ENCODE results near the gene DMKN. TPM values are rescaled to one million over a fixed set of nuclear protein-coding genes. Genes with fewer than 3 reads are reported as not detected.

Gene DMKN
- total and polyA plus RNA-seq, 2 donors (not counting 3 experiments of a cell fraction or from before 2014, with no cell fraction given): not detected

GRCh38 chr19:35539850-35540249 is 26.4 kb upstream of the DMKN start:
- Histone ChIP-seq H3K4me1 (ENCODE audit: control insufficient read depth, extremely low read depth, insufficient read depth, low read length) (peaks cover 6% of the 10 kb centered on the region), H2AFZ (ENCODE audit: low read depth, low read length) (no peak overlapping the region), H3K4me3 (replicated peaks in 1 of 3; ENCODE audit: insufficient read depth in 1 of 3, low read depth in 1 of 3, low read length in 3 of 3) (no peak overlapping the region), H3K9me1 (replicated peaks; ENCODE audit: control insufficient read depth, extremely low read depth, insufficient read depth, low read length) (no peaks in the 10 kb centered on the region), H4K20me1 (replicated peaks; ENCODE audit: control insufficient read depth, extremely low read depth, insufficient read depth, low read length) (no peaks in the 10 kb centered on the region), H3K36me3 (ENCODE audit: control insufficient read depth in 2 of 2, extremely low read depth in 1 of 2, insufficient read depth in 2 of 2, low read length in 2 of 2) (no peaks in the 10 kb centered on the region), H3K4me2 (ENCODE audit: insufficient read depth, low read length) (no peak overlapping the region), H3K9ac (replicated peaks; ENCODE audit: extremely low read depth, insufficient read depth, low read length) (no peak overlapping the region), H3K79me2 (ENCODE audit: control insufficient read depth, insufficient read depth, low read length) (peaks cover 4% of the 10 kb centered on the region), H3K27me3 (ENCODE audit: control insufficient read depth in 2 of 2, insufficient read depth in 2 of 2, low read length in 2 of 2) (peaks cover 0 to 1% of the 10 kb centered on the region in 2 experiments), H3K9me3 (replicated peaks; ENCODE audit: control insufficient read depth, insufficient read depth, low read length) (no peaks in the 10 kb centered on the region), H3K27ac (ENCODE audit: insufficient read depth, low read depth, low read length) (no peak overlapping the region)
- intact Hi-C loops (cut with micrococcal nuclease) (no loop called here), dilution Hi-C loops (cut with MboI; ENCODE audit: extremely low pct_ligation_motif_present, low sequenced_read_pairs) (no loop called here)
- CTCF ChIA-PET: no interaction called here
- no peak for TF ChIP-seq CTCF (IDR thresholded peaks at IDR 0.05; ENCODE audit: extremely low read depth in 1 of 2, insufficient read depth in 1 of 2, low read depth in 1 of 2, low read length in 2 of 2)
- no peak for TF ChIP-seq POLR2A (IDR thresholded peaks at IDR 0.05; ENCODE audit: low read depth, low read length)
- no peak for TF ChIP-seq FOS (IDR thresholded peaks at IDR 0.05; ENCODE audit: borderline replicate concordance, insufficient read depth, low read length)
- no peak for TF ChIP-seq EZH2 (IDR thresholded peaks at IDR 0.05; ENCODE audit: borderline replicate concordance, low read depth, low read length, severe bottlenecking)
- TF ChIP-seq MAX (IDR thresholded peaks at IDR 0.05; ENCODE audit: insufficient read depth, insufficient read length): no peak
- no peak for TF ChIP-seq JUN (IDR thresholded peaks at IDR 0.05; ENCODE audit: borderline replicate concordance, insufficient read depth, insufficient read length, low read depth)
- no peak for TF ChIP-seq GATA2 (IDR thresholded peaks at IDR 0.05; ENCODE audit: insufficient read depth, insufficient read length, low read depth, low read length)
- no peak for TF ChIP-seq POLR2AphosphoS5 (IDR thresholded peaks at IDR 0.05; ENCODE audit: insufficient read depth, low read depth, low read length)
- no peak for TF ChIP-seq MYC (IDR thresholded peaks at IDR 0.05; ENCODE audit: low read depth, low read length)
- POLR2A ChIA-PET: no interaction called here
- no peak for FAIRE-seq
- BruUV-seq (replicated peaks): no TSS peak
- no peak for DNase-seq (ENCODE audit: low read depth, low spot score)

Data from endothelial cell of umbilical vein (primary cell).